ENCODE measurements around the gene UBE3B. TPM values are rescaled to one million over a fixed set of nuclear protein-coding genes. Genes with fewer than 3 reads are reported as not detected.
A peak's percentile ranks its signal among the peaks of the same experiment; 100 is the strongest.

UBE3B gene
- total RNA-seq, 1 experiment from 2014 or later = 48.0 TPM

DNA sequence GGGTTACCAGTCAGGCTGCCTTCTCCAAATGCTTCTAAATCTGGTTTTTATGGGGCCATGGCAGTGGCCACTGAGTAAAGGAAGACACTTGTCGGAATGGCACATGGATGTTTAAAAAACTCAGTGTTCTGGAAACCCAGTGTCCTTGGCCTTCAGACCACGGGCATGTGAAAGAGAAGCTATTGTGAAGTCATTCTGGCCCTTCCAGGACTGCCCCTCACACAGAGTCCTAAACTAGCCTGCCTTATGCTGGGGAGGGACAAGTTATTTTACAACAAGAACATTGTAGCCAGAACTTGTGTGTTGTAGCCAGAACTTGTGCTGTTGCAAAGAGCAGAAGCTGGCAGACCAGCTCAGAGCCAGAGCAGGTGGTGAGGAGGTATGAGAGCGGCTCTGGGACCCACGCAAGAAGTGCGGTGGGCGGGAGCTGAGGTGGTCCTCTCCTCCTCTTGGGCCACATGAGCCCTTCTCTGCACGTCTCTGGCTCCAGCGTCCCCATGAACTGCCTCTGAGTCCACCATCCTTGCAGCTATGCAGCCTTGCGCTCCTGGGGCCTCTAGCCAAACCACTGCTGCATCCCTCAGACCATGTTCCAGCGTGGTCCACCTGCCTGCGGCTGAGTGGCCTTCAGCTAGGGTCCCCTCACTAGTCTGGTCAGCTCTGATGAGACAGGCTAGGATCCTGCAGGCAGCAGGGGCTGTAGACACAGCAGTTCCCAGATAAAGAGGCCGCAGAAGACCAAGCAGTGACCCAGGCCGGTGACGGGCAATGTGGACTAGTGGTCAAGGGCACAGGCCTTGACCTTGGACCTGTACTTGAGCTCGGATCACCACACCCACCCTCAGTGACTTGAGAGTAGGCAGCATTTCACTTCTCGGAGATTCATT, 63.3 kb downstream of the UBE3B start:
- Histone ChIP-seq H3K9me2 (ENCODE audit: insufficient read depth) (no peaks in the 10 kb centered on the region), H3K27me3 (ENCODE audit: insufficient read depth, low read depth) (no peaks in the 10 kb centered on the region), H3K4me2 (no peak overlapping the region), H3K27ac (no peak overlapping the region), H3K79me2 (ENCODE audit: low read depth) (no peaks in the 10 kb centered on the region), H3K36me3 (ENCODE audit: low read depth) (no peaks in the 10 kb centered on the region), H3K4me1 (replicated peaks; ENCODE audit: insufficient read depth) (peaks cover 23% of the 10 kb centered on the region), H3K4me3 (no peak overlapping the region), H4K20me1 (ENCODE audit: insufficient read depth) (no peaks in the 10 kb centered on the region), H3K9me3 (ENCODE audit: insufficient read depth, low read depth) (no peaks in the 10 kb centered on the region), H3F3A (ENCODE audit: insufficient read depth, low read depth) (peaks cover 15% of the 10 kb centered on the region; the same call in 1 of the 2 replicates), H2AFZ (no peak overlapping the region)
- BruUV-seq (replicated peaks) = no TSS peak
- CTCF ChIA-PET = no interaction called here
- TF ChIP-seq, protein P1, sequence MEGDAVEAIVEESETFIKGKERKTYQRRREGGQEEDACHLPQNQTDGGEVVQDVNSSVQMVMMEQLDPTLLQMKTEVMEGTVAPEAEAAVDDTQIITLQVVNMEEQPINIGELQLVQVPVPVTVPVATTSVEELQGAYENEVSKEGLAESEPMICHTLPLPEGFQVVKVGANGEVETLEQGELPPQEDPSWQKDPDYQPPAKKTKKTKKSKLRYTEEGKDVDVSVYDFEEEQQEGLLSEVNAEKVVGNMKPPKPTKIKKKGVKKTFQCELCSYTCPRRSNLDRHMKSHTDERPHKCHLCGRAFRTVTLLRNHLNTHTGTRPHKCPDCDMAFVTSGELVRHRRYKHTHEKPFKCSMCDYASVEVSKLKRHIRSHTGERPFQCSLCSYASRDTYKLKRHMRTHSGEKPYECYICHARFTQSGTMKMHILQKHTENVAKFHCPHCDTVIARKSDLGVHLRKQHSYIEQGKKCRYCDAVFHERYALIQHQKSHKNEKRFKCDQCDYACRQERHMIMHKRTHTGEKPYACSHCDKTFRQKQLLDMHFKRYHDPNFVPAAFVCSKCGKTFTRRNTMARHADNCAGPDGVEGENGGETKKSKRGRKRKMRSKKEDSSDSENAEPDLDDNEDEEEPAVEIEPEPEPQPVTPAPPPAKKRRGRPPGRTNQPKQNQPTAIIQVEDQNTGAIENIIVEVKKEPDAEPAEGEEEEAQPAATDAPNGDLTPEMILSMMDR (conservative IDR thresholded peaks at IDR 0.05) = no peak
- TF ChIP-seq EZH2 (IDR thresholded peaks at IDR 0.05; ENCODE audit: low read depth) = no peak
- POLR2A ChIA-PET (ENCODE audit: unreplicated experiment) = interaction anchor here (0.5 to 0.6 kb wide), 3 partner anchors 9 to 97 kb away, joined by 3 to 14 read pairs (median 4); no protein-coding TSS in a partner anchor
- intact Hi-C loops (cut with micrococcal nuclease; ENCODE audit: unreplicated experiment) = no loop called here
- DNase-seq = no peak

DNA sequence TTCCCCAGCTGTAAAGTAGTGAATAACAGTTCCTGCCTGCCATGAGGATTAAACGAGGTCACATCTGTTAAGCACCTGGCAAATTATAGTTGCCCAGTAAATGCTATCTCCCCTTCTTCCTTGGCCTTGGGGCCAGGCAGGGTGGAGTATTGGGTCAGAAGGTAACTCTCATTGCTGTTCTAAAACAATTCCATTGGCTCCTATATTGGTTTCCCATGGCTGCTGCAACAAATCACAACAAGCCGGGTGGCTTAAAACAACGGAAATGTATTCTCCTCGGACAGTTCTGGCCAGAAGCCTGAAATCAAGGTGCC, 63.9 kb downstream of the UBE3B start:
- ChIA-PET POLR2A (ENCODE audit: unreplicated experiment) (no interaction called here), CTCF (no interaction called here)
- no peaks in the 10 kb centered on the region for H3K79me2 ChIP-seq (ENCODE audit: low read depth)
- H3K4me1 ChIP-seq (replicated peaks; ENCODE audit: insufficient read depth) = peaks cover 25% of the 10 kb centered on the region
- peaks cover 16% of the 10 kb centered on the region; the same call in 1 of the 2 replicates for H3F3A ChIP-seq (ENCODE audit: insufficient read depth, low read depth)
- no peak overlapping the region for H3K4me3 ChIP-seq
- no peak overlapping the region for H2AFZ ChIP-seq
- intact Hi-C loops (cut with micrococcal nuclease; ENCODE audit: unreplicated experiment) = no loop called here
- no TSS peak for BruUV-seq (replicated peaks)
- H4K20me1 ChIP-seq (ENCODE audit: insufficient read depth) = no peaks in the 10 kb centered on the region
- no peaks in the 10 kb centered on the region for H3K27me3 ChIP-seq (ENCODE audit: insufficient read depth, low read depth)
- no peak for DNase-seq
- no peak overlapping the region for H3K4me2 ChIP-seq
- TF ChIP-seq, protein P1 (conservative IDR thresholded peaks at IDR 0.05) = no peak
- H3K9me3 ChIP-seq (ENCODE audit: insufficient read depth, low read depth) = no peaks in the 10 kb centered on the region
- H3K36me3 ChIP-seq (ENCODE audit: low read depth) = no peaks in the 10 kb centered on the region
- H3K9me2 ChIP-seq (ENCODE audit: insufficient read depth) = no peaks in the 10 kb centered on the region
- no peak overlapping the region for H3K27ac ChIP-seq

DNA sequence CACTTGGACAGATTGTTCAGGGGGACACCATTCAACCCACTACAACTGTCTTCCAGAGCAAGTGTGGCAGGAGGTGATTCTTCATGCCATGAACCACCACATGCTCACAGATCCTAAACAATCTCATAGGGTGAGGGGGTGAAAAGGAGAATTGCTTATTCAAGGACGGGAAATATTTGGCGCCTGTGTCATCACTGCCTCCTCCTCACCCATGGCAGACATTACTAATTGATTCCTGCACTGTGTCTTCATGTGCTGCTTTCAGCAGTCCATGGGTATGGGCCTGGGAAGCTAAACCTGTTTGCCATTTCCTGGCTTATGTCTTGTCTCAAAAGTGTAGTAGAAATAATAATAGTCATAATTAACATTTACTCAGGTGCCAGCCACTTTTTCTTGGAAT, 64.6 kb downstream of the UBE3B start:
- BruUV-seq (replicated peaks) = no TSS peak
- CTCF ChIA-PET = no interaction called here
- Histone ChIP-seq H3K4me1 (replicated peaks; ENCODE audit: insufficient read depth) (peaks cover 25% of the 10 kb centered on the region), H3K9me2 (ENCODE audit: insufficient read depth) (no peaks in the 10 kb centered on the region), H3K4me3 (no peak overlapping the region), H3K27me3 (ENCODE audit: insufficient read depth, low read depth) (no peaks in the 10 kb centered on the region), H3K36me3 (ENCODE audit: low read depth) (no peaks in the 10 kb centered on the region), H4K20me1 (ENCODE audit: insufficient read depth) (no peaks in the 10 kb centered on the region), H2AFZ (no peak overlapping the region), H3K4me2 (0 out of 2 replicates have a peak overlapping the region, but pooled peaks have one; percentile 20), H3F3A (ENCODE audit: insufficient read depth, low read depth) (peaks cover 16% of the 10 kb centered on the region; the same call in 1 of the 2 replicates), H3K79me2 (ENCODE audit: low read depth) (no peaks in the 10 kb centered on the region), H3K27ac (no peak overlapping the region), H3K9me3 (ENCODE audit: insufficient read depth, low read depth) (no peaks in the 10 kb centered on the region)
- POLR2A ChIA-PET (ENCODE audit: unreplicated experiment) = no interaction called here
- intact Hi-C loops (cut with micrococcal nuclease; ENCODE audit: unreplicated experiment) = no loop called here
- TF ChIP-seq, protein P1 (conservative IDR thresholded peaks at IDR 0.05) = no peak
- no peak for TF ChIP-seq EZH2 (IDR thresholded peaks at IDR 0.05; ENCODE audit: low read depth)
- DNase-seq = peak in 1 of 2 experiments; percentile 55

Measured in PC-9 (cell line).